PC-9 (cell line): ENCODE measurements around the gene DSCAML1. TPM values are rescaled to one million over a fixed set of nuclear protein-coding genes. Genes with fewer than 3 reads are reported as not detected.

Experiments used
- BruUV-seq: library from RNA; stranded (reverse); fragments of 400-500 nt; replicated peaks from 2 replicates; lab custom pipeline; 2021; lab: Mats Ljungman, UMichigan
- CTCF ChIA-PET: fragments of 300-600 bp; sonication (Branson Sonifier 250); formaldehyde crosslinking; loops from one replicate; lab custom pipeline; 2022; ENCODE audit warnings: antibody characterized with exemption; lab: Charles Lee
- POLR2A ChIA-PET: fragments of 300-600 bp; sonication (Branson Sonifier 250); formaldehyde crosslinking; loops from one replicate; lab custom pipeline; 2022; ENCODE audit warnings: antibody characterized with exemption; ENCODE audit not compliant: unreplicated experiment; lab: Charles Lee
- DNase-seq, 2 experiments: peaks; one replicate each; pipeline versions ENCODE4 v3.0.0 to v3.0.0-alpha.2; 2015 to 2022; ENCODE audit warnings: mixed read lengths in 1 of 2
- H2AFZ ChIP-seq: fragments of 200-600 bp; sonication (generic); 2 replicates; pipeline ENCODE4 v1.8.1; 2017; ENCODE audit warnings: antibody characterized with exemption
- H3F3A ChIP-seq: fragments of 200-600 bp; sonication (generic); 2 replicates; pipeline ENCODE4 v1.8.1; 2017; ENCODE audit warnings: antibody characterized with exemption, mild to moderate bottlenecking, low read depth; ENCODE audit not compliant: insufficient read depth
- H3K27ac ChIP-seq: fragments of 200-600 bp; sonication (generic); 2 replicates; pipeline ENCODE4 v1.6.1; 2016; ENCODE audit warnings: mixed run types
- H3K27me3 ChIP-seq: fragments of 200-600 bp; sonication (generic); 2 replicates; pipeline ENCODE4 v1.6.1; 2016; ENCODE audit warnings: low read depth, mixed run types; ENCODE audit not compliant: insufficient read depth
- H3K36me3 ChIP-seq: fragments of 200-600 bp; sonication (generic); 2 replicates; pipeline ENCODE4 v1.6.1; 2016; ENCODE audit warnings: low read depth, mixed run types
- H3K4me1 ChIP-seq: fragments of 200-600 bp; sonication (generic); replicated peaks from 2 replicates; pipeline ENCODE4 v1.6.1; 2016; ENCODE audit warnings: mixed run types; ENCODE audit not compliant: insufficient read depth
- H3K4me2 ChIP-seq: fragments of 200-600 bp; sonication (generic); 2 replicates; pipeline ENCODE4 v1.6.1; 2017; ENCODE audit warnings: mixed run types
- H3K4me3 ChIP-seq: fragments of 200-600 bp; sonication (generic); 2 replicates; pipeline ENCODE4 v1.6.1; 2016; ENCODE audit warnings: mixed run types
- H3K79me2 ChIP-seq: fragments of 200-600 bp; sonication (generic); 2 replicates; pipeline ENCODE4 v1.6.1; 2017; ENCODE audit warnings: low read depth, mixed run types
- H3K9me2 ChIP-seq: fragments of 200-600 bp; sonication (generic); 2 replicates; pipeline ENCODE4 v1.8.1; 2017; ENCODE audit warnings: mild to moderate bottlenecking; ENCODE audit not compliant: insufficient read depth
- H3K9me3 ChIP-seq: fragments of 200-600 bp; sonication (generic); 2 replicates; pipeline ENCODE4 v1.8.1; 2016; ENCODE audit warnings: low read depth; ENCODE audit not compliant: insufficient read depth
- H4K20me1 ChIP-seq: fragments of 200-600 bp; sonication (generic); 2 replicates; pipeline ENCODE4 v1.8.1; 2017; ENCODE audit not compliant: insufficient read depth
- EZH2 ChIP-seq: fragments of 200-600 bp; sonication (generic); IDR thresholded peaks from 2 replicates; pipeline ENCODE4 v1.8.0; 2017; ENCODE audit warnings: antibody characterized with exemption, low read depth
- intact Hi-C: fragments of 100-400 bp; cut with micrococcal nuclease; formaldehyde crosslinking; loops from one replicate; pipeline ENCODE4 v1.10.0; 2022; ENCODE audit not compliant: unreplicated experiment
- total RNA-seq: library from RNA; stranded (reverse); gene quantifications from 2 replicates; pipeline ENCODE4 v1.2.3, GENCODE V29; 2021
- TF ChIP-seq, protein P1 (sequence below): fragments of 200-600 bp; sonication (generic); conservative IDR thresholded peaks from 2 replicates; pipeline ENCODE4 v1.6.1; 2017; ENCODE audit warnings: mixed run types, antibody characterized with exemption, mild to moderate bottlenecking, moderate library complexity

Gene DSCAML1
- total RNA-seq, 1 experiment from 2014 or later, result not detected

DNA sequence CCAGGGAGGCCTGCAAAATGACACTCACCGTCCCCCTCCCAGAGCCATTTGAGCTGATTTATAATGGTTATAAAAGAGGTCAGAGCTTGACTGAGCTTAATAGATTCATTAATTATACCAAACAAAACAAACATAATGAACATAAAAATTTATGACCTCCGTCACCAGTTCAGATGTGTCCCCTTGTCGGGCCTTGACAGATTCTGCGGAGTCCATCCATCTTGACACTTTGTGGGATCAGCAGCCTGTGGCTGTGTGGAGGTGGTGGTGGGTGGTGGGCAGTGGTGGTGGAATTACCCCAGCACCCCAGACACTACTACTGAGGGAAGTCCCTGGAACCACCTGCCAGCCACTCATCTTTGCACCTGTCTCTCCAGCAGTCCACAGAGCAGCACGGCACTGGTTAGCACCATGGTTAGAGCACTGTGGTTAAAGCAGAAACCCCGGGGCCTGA, 83.5 kb downstream of the DSCAML1 start:
- no peaks in the 10 kb centered on the region for H3K9me3 ChIP-seq
- no peak overlapping the region for H3K27ac ChIP-seq
- DNase-seq, result no peak
- H3K4me3 ChIP-seq, result no peak overlapping the region
- H2AFZ ChIP-seq, result no peak overlapping the region
- no peaks in the 10 kb centered on the region for H4K20me1 ChIP-seq
- BruUV-seq, result no TSS peak
- peaks cover 100% of the 10 kb centered on the region for H3K27me3 ChIP-seq
- no peak overlapping the region for H3K4me2 ChIP-seq
- POLR2A ChIA-PET, result no interaction called here
- CTCF ChIA-PET, result no interaction called here
- no peak for TF ChIP-seq EZH2
- TF ChIP-seq, protein P1, sequence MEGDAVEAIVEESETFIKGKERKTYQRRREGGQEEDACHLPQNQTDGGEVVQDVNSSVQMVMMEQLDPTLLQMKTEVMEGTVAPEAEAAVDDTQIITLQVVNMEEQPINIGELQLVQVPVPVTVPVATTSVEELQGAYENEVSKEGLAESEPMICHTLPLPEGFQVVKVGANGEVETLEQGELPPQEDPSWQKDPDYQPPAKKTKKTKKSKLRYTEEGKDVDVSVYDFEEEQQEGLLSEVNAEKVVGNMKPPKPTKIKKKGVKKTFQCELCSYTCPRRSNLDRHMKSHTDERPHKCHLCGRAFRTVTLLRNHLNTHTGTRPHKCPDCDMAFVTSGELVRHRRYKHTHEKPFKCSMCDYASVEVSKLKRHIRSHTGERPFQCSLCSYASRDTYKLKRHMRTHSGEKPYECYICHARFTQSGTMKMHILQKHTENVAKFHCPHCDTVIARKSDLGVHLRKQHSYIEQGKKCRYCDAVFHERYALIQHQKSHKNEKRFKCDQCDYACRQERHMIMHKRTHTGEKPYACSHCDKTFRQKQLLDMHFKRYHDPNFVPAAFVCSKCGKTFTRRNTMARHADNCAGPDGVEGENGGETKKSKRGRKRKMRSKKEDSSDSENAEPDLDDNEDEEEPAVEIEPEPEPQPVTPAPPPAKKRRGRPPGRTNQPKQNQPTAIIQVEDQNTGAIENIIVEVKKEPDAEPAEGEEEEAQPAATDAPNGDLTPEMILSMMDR, result no peak
- no peaks in the 10 kb centered on the region for H3K79me2 ChIP-seq
- no peaks in the 10 kb centered on the region for H3K9me2 ChIP-seq
- H3K4me1 ChIP-seq, result no peaks in the 10 kb centered on the region
- intact Hi-C loops, result no loop called here
- H3K36me3 ChIP-seq, result no peaks in the 10 kb centered on the region
- no peaks in the 10 kb centered on the region for H3F3A ChIP-seq

DNA sequence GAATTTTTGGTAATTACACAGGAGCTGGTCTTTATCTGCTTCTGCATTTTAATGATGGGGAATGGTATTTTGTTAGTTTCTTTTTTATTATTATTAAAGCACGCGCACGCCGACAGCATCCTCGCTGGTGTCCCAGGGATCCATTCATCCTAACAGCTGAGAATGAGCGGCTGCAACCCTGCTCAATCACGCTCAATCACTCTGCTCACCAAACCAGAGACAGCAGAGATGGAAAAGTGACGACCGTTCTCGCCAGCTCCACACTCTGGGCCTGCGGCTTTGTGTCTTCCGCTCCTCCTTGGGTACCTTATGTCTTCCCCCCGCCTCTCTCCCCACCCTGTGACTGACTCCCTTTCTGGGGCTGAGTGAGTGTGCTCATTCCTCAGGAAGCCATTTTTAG, 84.5 kb downstream of the DSCAML1 start:
- no peak for TF ChIP-seq EZH2
- TF ChIP-seq, protein P1, result no peak
- intact Hi-C loops, result no loop called here

DNA sequence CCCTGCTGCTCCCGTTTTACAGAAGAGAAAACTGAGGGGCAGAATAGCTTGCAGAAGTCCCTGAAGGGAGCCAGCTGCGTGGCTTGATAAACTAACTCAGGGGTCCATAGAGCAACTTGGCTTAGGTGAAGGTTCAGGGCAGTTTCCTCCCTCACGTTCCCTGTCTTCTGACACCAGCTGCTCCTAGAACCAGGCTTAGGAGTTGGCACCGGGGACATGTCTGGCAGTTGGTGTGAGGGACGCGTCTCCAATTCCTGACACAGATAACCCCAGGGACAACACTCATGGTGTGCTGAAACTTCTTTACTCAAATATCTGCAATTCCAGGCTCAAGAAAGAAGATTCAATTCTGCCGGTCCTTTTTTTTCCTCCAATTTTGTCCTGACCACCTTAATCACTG, 85.7 kb downstream of the DSCAML1 start:
- no peak overlapping the region for H3K4me3 ChIP-seq

More for the DNA sequence above, 84.5 kb downstream of the DSCAML1 start:
- DNase-seq, result no peak
- no peak overlapping the region for H2AFZ ChIP-seq
- ChIA-PET CTCF (no interaction called here), POLR2A (no interaction called here)
- H3K27ac ChIP-seq, result no peak overlapping the region
- H3F3A ChIP-seq, result no peaks in the 10 kb centered on the region
- no peak overlapping the region for H3K4me3 ChIP-seq
- H3K79me2 ChIP-seq, result no peaks in the 10 kb centered on the region
- no peaks in the 10 kb centered on the region for H3K9me2 ChIP-seq
- no peaks in the 10 kb centered on the region for H4K20me1 ChIP-seq
- peaks cover 100% of the 10 kb centered on the region for H3K27me3 ChIP-seq
- no peaks in the 10 kb centered on the region for H3K4me1 ChIP-seq
- no peak overlapping the region for H3K4me2 ChIP-seq
- no peaks in the 10 kb centered on the region for H3K9me3 ChIP-seq
- BruUV-seq, result no TSS peak
- H3K36me3 ChIP-seq, result no peaks in the 10 kb centered on the region

More for the DNA sequence above, 85.7 kb downstream of the DSCAML1 start:
- Histone ChIP-seq H3K79me2 (no peaks in the 10 kb centered on the region), H3K4me2 (no peak overlapping the region), H3K9me2 (no peaks in the 10 kb centered on the region), H2AFZ (no peak overlapping the region), H3K27ac (no peak overlapping the region), H3K27me3 (peaks cover 100% of the 10 kb centered on the region), H3K4me1 (no peaks in the 10 kb centered on the region), H4K20me1 (no peaks in the 10 kb centered on the region), H3K36me3 (no peaks in the 10 kb centered on the region), H3K9me3 (no peaks in the 10 kb centered on the region), H3F3A (no peaks in the 10 kb centered on the region)
- DNase-seq, result no peak
- ChIA-PET POLR2A (no interaction called here), CTCF (no interaction called here)
- no TSS peak for BruUV-seq
- TF ChIP-seq, protein P1, result no peak
- TF ChIP-seq EZH2, result no peak
- intact Hi-C loops, result no loop called here
